Stimulated activated CD4-positive, alpha-beta T cell treated with anti-CD3 and anti-CD28 coated beads, Interleukin-2, amount 100 ng/mL, for 24 hours (primary cell): ENCODE data around the gene RBFA.

ENCODE experiments used
- DNase-seq, 2 donors: peaks; one replicate each; pipeline ENCODE4 v3.0.0-alpha.2; 2020

Gene RBFA

DNA sequence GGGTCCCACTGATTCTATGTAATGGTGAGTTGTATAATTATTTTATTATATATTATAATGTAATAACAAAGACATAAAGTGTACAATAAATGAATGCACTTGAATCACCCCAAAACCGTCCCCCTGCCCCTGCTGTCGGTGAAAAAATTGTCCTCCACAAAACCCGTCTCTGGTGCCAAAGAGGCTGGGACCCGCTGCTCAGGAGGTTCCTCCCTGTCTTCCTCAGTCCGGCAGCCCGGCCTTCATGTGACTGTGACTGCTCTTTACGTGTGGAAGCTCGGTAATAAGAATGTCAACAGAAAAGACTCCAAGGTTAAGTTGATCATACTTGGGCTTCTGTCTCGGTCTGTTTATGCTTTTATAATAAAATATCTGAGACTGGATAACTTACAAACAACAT is 42.1 kb downstream of the RBFA start:
- DNase-seq = no peak

DNA sequence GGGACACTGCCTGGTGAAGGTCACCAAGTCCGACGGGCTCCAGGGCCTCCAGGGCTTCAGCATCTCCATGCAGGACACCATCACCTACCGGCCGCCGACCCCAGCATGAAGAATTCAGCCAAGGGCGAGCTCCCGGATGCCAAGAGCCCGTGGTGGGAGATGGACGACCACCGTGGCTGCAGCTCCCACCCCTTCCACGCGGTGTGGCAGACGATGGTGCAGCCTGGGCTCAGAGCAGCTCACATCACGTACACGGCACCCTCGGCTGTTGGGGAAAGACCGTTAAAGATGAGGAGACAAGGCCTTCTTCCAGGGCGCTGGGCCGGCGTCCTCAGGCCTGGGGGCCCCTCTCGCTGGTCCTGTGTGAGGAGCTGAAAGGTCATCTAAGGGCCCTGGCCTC is 43.6 kb downstream of the RBFA start:
- no peak for DNase-seq
